MM.1S (cell line): ENCODE measurements around the gene FRMD8.

Source experiments
- DNase-seq: peaks from one replicate; pipeline ENCODE4 v3.0.0-alpha.2; 2015
- H2AFZ ChIP-seq: fragments of 300-600 bp; sonication (generic); 2 replicates; pipeline ENCODE4 v1.6.0; 2016; ENCODE audit warnings: antibody characterized with exemption, low read length
- H3F3A ChIP-seq: fragments of 300-600 bp; sonication (generic); 2 replicates; pipeline ENCODE4 v1.6.1; 2016; ENCODE audit warnings: mild to moderate bottlenecking, antibody characterized with exemption, low read length, moderate library complexity, mixed read lengths; ENCODE audit not compliant: insufficient read depth
- H3K27ac ChIP-seq: fragments of 300-600 bp; sonication (generic); 2 replicates; pipeline ENCODE4 v1.5.1; 2016; ENCODE audit warnings: mild to moderate bottlenecking, low read length
- H3K27me3 ChIP-seq: fragments of 300-600 bp; sonication (generic); replicated peaks from 2 replicates; pipeline ENCODE4 v1.6.0; 2016; ENCODE audit warnings: low read length; ENCODE audit not compliant: insufficient read depth
- H3K36me3 ChIP-seq: fragments of 300-600 bp; sonication (generic); replicated peaks from 2 replicates; pipeline ENCODE4 v1.6.1; 2016; ENCODE audit warnings: mild to moderate bottlenecking, low read length, mixed read lengths; ENCODE audit not compliant: insufficient read depth
- H3K4me1 ChIP-seq: fragments of 300-600 bp; sonication (generic); 2 replicates; pipeline ENCODE4 v1.6.1; 2016; ENCODE audit warnings: low read length, mixed read lengths
- H3K4me2 ChIP-seq: fragments of 300-600 bp; sonication (generic); 2 replicates; pipeline ENCODE4 v1.6.0; 2016; ENCODE audit warnings: low read depth, low read length
- H3K4me3 ChIP-seq: fragments of 300-600 bp; sonication (generic); 2 replicates; pipeline ENCODE4 v1.5.1; 2016; ENCODE audit warnings: low read length, mixed read lengths
- H3K79me2 ChIP-seq: fragments of 300-600 bp; sonication (generic); 2 replicates; pipeline ENCODE4 v1.6.1; 2016; ENCODE audit warnings: mixed run types, low read length, mixed read lengths
- H3K9ac ChIP-seq: fragments of 300-600 bp; sonication (generic); 2 replicates; pipeline ENCODE4 v1.6.1; 2016; ENCODE audit warnings: low read length, mixed read lengths
- H3K9me2 ChIP-seq: fragments of 300-600 bp; sonication (generic); replicated peaks from 2 replicates; pipeline ENCODE4 v1.6.1; 2016; ENCODE audit warnings: mild to moderate bottlenecking, low read length, mixed read lengths; ENCODE audit not compliant: insufficient read depth
- H3K9me3 ChIP-seq: fragments of 300-600 bp; sonication (generic); replicated peaks from 2 replicates; pipeline ENCODE4 v1.6.1; 2016; ENCODE audit warnings: mild to moderate bottlenecking, low read length, mixed read lengths; ENCODE audit not compliant: insufficient read depth
- H4K20me1 ChIP-seq: fragments of 300-600 bp; sonication (generic); 2 replicates; pipeline ENCODE4 v1.6.1; 2016; ENCODE audit warnings: mild to moderate bottlenecking, low read length, moderate library complexity, mixed read lengths; ENCODE audit not compliant: insufficient read depth
- EZH2 ChIP-seq: fragments of 300-600 bp; sonication (generic); optimal IDR thresholded peaks from 2 replicates; pipeline ENCODE3; 2017; ENCODE audit warnings: low read depth, mild to moderate bottlenecking, antibody characterized with exemption, low read length, mixed read lengths
- EZH2phosphoT487 ChIP-seq: fragments of 300-600 bp; sonication (generic); IDR thresholded peaks from 2 replicates; pipeline ENCODE4 v1.6.1; 2018; ENCODE audit warnings: antibody characterized with exemption, low read length
- TF ChIP-seq, protein P1 (sequence below): fragments of 300-600 bp; sonication (generic); IDR thresholded peaks from 2 replicates; pipeline ENCODE4 v1.5.1; 2016; ENCODE audit warnings: antibody characterized with exemption, low read length, mixed read lengths

The FRMD8 gene

DNA sequence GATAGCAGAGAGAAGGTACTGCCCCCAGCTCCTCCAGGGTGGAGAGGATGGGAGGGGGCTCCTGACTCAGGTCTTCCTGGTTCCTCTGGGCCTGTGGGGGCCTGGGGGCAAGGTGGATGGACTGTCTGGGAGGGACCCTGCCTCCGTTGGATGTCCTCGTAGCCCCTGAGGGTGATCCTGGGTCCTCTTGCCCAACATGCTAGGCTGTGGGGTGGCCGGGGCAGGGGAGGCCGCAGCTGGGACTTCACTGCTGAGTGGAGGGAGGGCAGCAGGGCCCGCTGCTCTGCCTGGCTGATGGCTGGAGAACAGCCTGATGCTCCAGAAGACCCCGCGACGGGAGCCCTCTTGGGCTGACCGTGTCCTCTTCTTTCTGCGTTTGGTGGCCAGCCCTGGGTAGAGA is 13.4 kb downstream of the FRMD8 start:
- DNase-seq: no peak
- Histone ChIP-seq H3K9ac (no peak overlapping the region), H3K79me2 (no peaks in the 10 kb centered on the region; the same call in 1 of the 2 replicates), H3K9me2 (no peaks in the 10 kb centered on the region), H2AFZ (no peak overlapping the region), H3K4me3 (no peak overlapping the region), H3K4me2 (no peak overlapping the region), H3K36me3 (no peaks in the 10 kb centered on the region), H3K27ac (no peak overlapping the region), H4K20me1 (no peaks in the 10 kb centered on the region), H3K27me3 (no peaks in the 10 kb centered on the region), H3K9me3 (no peaks in the 10 kb centered on the region), H3F3A (no peaks in the 10 kb centered on the region), H3K4me1 (no peaks in the 10 kb centered on the region)
- TF ChIP-seq, protein P1, sequence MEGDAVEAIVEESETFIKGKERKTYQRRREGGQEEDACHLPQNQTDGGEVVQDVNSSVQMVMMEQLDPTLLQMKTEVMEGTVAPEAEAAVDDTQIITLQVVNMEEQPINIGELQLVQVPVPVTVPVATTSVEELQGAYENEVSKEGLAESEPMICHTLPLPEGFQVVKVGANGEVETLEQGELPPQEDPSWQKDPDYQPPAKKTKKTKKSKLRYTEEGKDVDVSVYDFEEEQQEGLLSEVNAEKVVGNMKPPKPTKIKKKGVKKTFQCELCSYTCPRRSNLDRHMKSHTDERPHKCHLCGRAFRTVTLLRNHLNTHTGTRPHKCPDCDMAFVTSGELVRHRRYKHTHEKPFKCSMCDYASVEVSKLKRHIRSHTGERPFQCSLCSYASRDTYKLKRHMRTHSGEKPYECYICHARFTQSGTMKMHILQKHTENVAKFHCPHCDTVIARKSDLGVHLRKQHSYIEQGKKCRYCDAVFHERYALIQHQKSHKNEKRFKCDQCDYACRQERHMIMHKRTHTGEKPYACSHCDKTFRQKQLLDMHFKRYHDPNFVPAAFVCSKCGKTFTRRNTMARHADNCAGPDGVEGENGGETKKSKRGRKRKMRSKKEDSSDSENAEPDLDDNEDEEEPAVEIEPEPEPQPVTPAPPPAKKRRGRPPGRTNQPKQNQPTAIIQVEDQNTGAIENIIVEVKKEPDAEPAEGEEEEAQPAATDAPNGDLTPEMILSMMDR: no peak
- no peak for TF ChIP-seq EZH2phosphoT487
- no peak for TF ChIP-seq EZH2

DNA sequence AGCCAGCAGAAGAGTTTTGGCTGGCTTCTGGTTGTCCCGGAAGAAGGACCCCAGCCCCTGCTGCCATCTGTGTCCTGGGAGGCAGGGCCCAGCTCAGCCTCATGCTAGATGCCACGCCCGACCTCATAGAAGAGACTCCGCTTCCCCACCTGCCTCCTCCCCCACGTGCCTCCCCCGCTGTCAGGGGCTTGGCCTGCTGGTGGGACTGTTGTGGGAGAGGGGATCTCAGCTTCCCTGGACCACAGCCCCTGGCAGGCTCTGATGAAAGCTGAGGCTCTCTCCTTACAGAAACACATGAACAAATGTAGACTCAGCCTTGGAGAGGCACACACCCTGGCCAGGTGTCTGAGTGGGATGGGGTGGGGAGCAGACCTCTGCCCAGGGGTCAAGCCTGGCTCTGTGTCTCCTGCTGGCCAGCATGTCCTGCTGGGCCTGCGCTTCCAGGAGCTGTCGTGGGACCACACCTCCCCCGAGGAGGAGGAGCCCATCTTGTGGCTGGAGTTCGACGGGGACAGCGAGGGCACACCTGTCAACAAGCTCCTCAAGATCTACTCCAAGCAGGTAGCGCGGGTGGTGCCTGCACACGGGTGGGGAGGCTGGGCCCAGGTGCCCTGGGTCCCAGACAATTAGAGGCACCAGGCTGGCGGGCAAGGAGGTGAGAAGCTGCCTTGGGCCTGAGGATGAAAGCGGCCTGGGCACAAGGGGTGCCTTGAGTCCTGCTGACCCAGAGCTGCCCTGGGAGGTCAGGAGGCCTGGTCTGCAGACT is 14.1 kb downstream of the FRMD8 start:
- Histone ChIP-seq H2AFZ (no peak overlapping the region), H3K4me3 (no peak overlapping the region), H3K4me1 (no peaks in the 10 kb centered on the region), H3K9me2 (no peaks in the 10 kb centered on the region), H3K36me3 (no peaks in the 10 kb centered on the region), H3K27me3 (no peaks in the 10 kb centered on the region), H3K4me2 (no peak overlapping the region), H3K9ac (no peak overlapping the region), H4K20me1 (no peaks in the 10 kb centered on the region), H3K27ac (no peak overlapping the region), H3F3A (no peaks in the 10 kb centered on the region), H3K79me2 (no peaks in the 10 kb centered on the region; the same call in 1 of the 2 replicates), H3K9me3 (no peaks in the 10 kb centered on the region)
- DNase-seq: no peak
- TF ChIP-seq, protein P1: no peak
- TF ChIP-seq EZH2: no peak
- TF ChIP-seq EZH2phosphoT487: no peak

- Histone ChIP-seq H3K27ac (no peak overlapping the region), H3K9me3 (no peaks in the 10 kb centered on the region), H3K79me2 (no peaks in the 10 kb centered on the region; the same call in 1 of the 2 replicates), H3K36me3 (no peaks in the 10 kb centered on the region), H4K20me1 (no peaks in the 10 kb centered on the region), H3K27me3 (no peaks in the 10 kb centered on the region), H3K4me1 (no peaks in the 10 kb centered on the region), H3K9me2 (no peaks in the 10 kb centered on the region), H3K9ac (no peak overlapping the region), H2AFZ (no peak overlapping the region), H3F3A (no peaks in the 10 kb centered on the region), H3K4me2 (no peak overlapping the region), H3K4me3 (no peak overlapping the region)
- TF ChIP-seq EZH2phosphoT487 (no peak), EZH2 (no peak)
- TF ChIP-seq, protein P1: no peak
- DNase-seq: no peak
These were observed 14.8 kb downstream of the FRMD8 start for GRCh38 chr11:65401073-65401802.
